Measurements from ENCODE around the gene SLC25A23. TPM values are rescaled to one million over a fixed set of nuclear protein-coding genes. Genes with fewer than 3 reads are reported as not detected.

The SLC25A23 gene
- total RNA-seq, 2 experiments from 2014 or later: 10.5 to 10.8 TPM

GRCh38 chr19:6425732-6426620 lies 33.6 kb downstream of the SLC25A23 start:
- TF ChIP-seq CTCF (IDR thresholded peaks at IDR 0.05): no peak
- H3K27ac Mint-ChIP-seq: peak overlapping the region; percentile 81
- DNase-seq (peak in 3 of 14 experiments; percentile 10 to 56 (median 28)), ATAC-seq (ENCODE audit: poor library complexity) (no peak)
- no peaks in the 10 kb centered on the region for H3K9me3 Mint-ChIP-seq
- Histone ChIP-seq H3K27ac (ENCODE audit: low read depth in 1 of 2, low read length in 2 of 2) (peak overlapping the region; percentile 75 to 87), H3K9me3 (ENCODE audit: control insufficient read depth in 1 of 2, insufficient read depth in 1 of 2, low read length in 2 of 2) (peaks cover 0 to 6% of the 10 kb centered on the region in 2 experiments), H3K4me1 (ENCODE audit: insufficient read depth, low read length) (peaks cover 48% of the 10 kb centered on the region), H3K36me3 (ENCODE audit: insufficient read depth, low read length) (peaks cover 15% of the 10 kb centered on the region), H3K27me3 (ENCODE audit: control insufficient read depth in 1 of 2, insufficient read depth in 2 of 2, low read length in 2 of 2) (no peaks in the 10 kb centered on the region), H3K4me3 (ENCODE audit: low read length) (peak overlapping the region; percentile 46)
- H3K27me3 Mint-ChIP-seq: no peaks in the 10 kb centered on the region
- H3K4me3 Mint-ChIP-seq: peak overlapping the region; percentile 90
- peaks cover 25% of the 10 kb centered on the region for H3K36me3 Mint-ChIP-seq (ENCODE audit: low read depth)
- H3K4me1 Mint-ChIP-seq (ENCODE audit: low read depth): peaks cover 37% of the 10 kb centered on the region
- POLR2A ChIA-PET: interaction anchor here (1.4 to 3.6 kb wide), 9 partner anchors 28 to 644 kb away, joined by 3 to 53 read pairs (median 10); partner anchors contain the start of genes ALKBH7, CLPP, DENND1C and GTF2F1
- intact Hi-C loops (cut with DNase I, micrococcal nuclease): loop anchor here (1.0 to 2.0 kb wide), 4 partner anchors 33 to 54 kb away; partner anchors contain the start of genes ALKBH7 (in 2 of the 2) and GTF2F1 (in 1 of the 2)
- CTCF ChIA-PET: no interaction called here

GRCh38 chr19:6424939-6425731 lies 34.5 kb downstream of the SLC25A23 start:
- no peaks in the 10 kb centered on the region for H3K27me3 ChIP-seq (ENCODE audit: control insufficient read depth in 1 of 2, insufficient read depth in 2 of 2, low read length in 2 of 2)
- Mint-ChIP-seq H3K36me3 (ENCODE audit: low read depth) (peaks cover 34% of the 10 kb centered on the region), H3K27me3 (no peaks in the 10 kb centered on the region), H3K4me3 (peak overlapping the region; percentile 90), H3K9me3 (no peaks in the 10 kb centered on the region), H3K27ac (peak overlapping the region; percentile 81), H3K4me1 (ENCODE audit: low read depth) (peaks cover 37% of the 10 kb centered on the region)
- H3K4me3 ChIP-seq (ENCODE audit: low read length): peak overlapping the region; percentile 46
- DNase-seq (peak; percentile 96 to 100 (median 98)), ATAC-seq (ENCODE audit: poor library complexity) (peak; percentile 83)
- peak overlapping the region; percentile 75 to 87 for H3K27ac ChIP-seq (ENCODE audit: low read depth in 1 of 2, low read length in 2 of 2)
- ChIA-PET CTCF (no interaction called here), POLR2A (interaction anchor here (0.6 to 3.6 kb wide), 21 partner anchors 13 to 1518 kb away, joined by 3 to 53 read pairs (median 4); partner anchors contain the start of genes ALKBH7, CLPP, DENND1C and GPR108)
- no peak for TF ChIP-seq CTCF (IDR thresholded peaks at IDR 0.05)
- intact Hi-C loops (cut with DNase I, micrococcal nuclease): loop anchor here (1.0 to 2.0 kb wide), 5 partner anchors 32 to 79 kb away; partner anchors contain the start of genes ALKBH7 (in 2 of the 2) and GTF2F1 (in 2 of the 2)
- H3K36me3 ChIP-seq (ENCODE audit: insufficient read depth, low read length): peaks cover 23% of the 10 kb centered on the region
- peaks cover 48% of the 10 kb centered on the region for H3K4me1 ChIP-seq (ENCODE audit: insufficient read depth, low read length)
- peaks cover 0 to 6% of the 10 kb centered on the region in 2 experiments for H3K9me3 ChIP-seq (ENCODE audit: control insufficient read depth in 1 of 2, insufficient read depth in 1 of 2, low read length in 2 of 2)
